ENCODE measurements around the gene RETREG1.

GRCh38 chr5:16459451-16459850 is 157.3 kb downstream of the RETREG1 start:
- TF ChIP-seq CTCF (IDR thresholded peaks at IDR 0.05) (no peak), POLR2A (IDR thresholded peaks at IDR 0.05) (peak in 1 of 2 donors; percentile 18)

All from heart left ventricle (tissue), 13 donors.